Left colon (tissue), 2 donors: ENCODE measurements around the gene NCKAP5. TPM values are rescaled to one million over a fixed set of nuclear protein-coding genes. Genes with fewer than 3 reads are reported as not detected.

Source experiments
- ATAC-seq: fragments of 200-7000 bp; cut with Tn5 transposase; one replicate; pipeline ENCODE4 v1.9.1; 2020; ENCODE audit warnings: mild to moderate bottlenecking, moderate library complexity
- DNase-seq, 2 donors: peaks; one replicate each; pipeline ENCODE4 v3.0.0-alpha.2; 2020
- intact Hi-C, 2 donors: fragments of 100-400 bp; cut with DNase I in 1 of 2; cut with micrococcal nuclease in 1 of 2; formaldehyde crosslinking; loops; one replicate each; pipeline versions ENCODE4 v1.11.2 to v1.14.0; 2022; cut with DNase I, micrococcal nuclease
- total RNA-seq, 2 donors: library from RNA; stranded (reverse); fragmentation: NEBNext Ultra II Directional; extraction: Animal tissue kit (Norgen Biotek cat#: 25700); gene quantifications; one replicate each; pipeline ENCODE4 v1.2.1, GENCODE V29; 2021
- donor health status: DM: no; HTN: no; CAD: no.
- donor health status: DM: yes; HTN: yes; CAD: no.

NCKAP5 gene
- total RNA-seq, 2 donors from 2014 or later: 2.0 to 5.8 TPM

DNA sequence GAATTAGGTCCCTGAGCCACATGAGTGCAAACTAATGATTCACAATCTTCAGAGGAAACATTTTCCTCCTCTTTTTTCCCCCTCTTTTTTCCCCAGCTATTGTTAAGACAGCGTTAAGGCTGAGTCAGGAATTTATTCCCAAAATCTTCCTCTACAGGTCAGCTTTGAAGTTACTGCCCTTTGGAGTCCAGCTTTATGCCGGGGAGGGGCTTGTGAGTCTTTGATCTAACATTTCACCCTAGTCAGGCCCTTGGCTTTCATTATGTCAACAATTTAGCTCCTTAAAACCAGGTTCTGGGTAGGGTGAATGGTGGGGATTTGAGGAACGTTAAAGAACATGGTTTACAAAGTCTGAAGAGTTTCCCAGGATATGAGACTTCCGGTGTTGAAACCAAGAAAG lies 807.3 kb downstream of the NCKAP5 start:
- DNase-seq: no peak
- no peak for ATAC-seq
- intact Hi-C loops: no loop called here

DNA sequence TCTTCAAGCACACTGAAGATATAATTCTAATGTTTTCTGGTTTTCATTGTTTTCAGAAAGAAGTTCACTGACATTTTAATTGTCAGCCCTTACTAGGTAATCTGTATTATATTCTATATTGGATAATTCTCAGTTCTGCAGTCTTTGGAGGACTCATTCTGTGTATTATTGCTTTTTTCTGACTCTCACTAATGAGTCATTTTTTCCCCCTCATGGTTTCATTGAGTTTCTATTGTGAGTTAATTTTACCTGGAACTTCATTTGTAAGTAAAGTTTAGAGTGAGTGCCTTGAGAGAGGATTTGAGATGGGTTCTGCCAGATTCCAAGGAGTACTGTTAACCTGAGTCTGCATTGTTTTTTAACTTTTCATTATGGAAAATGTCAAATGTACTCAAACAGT lies 807.9 kb downstream of the NCKAP5 start:
- intact Hi-C loops: no loop called here
- no peak for DNase-seq
- ATAC-seq: no peak

DNA sequence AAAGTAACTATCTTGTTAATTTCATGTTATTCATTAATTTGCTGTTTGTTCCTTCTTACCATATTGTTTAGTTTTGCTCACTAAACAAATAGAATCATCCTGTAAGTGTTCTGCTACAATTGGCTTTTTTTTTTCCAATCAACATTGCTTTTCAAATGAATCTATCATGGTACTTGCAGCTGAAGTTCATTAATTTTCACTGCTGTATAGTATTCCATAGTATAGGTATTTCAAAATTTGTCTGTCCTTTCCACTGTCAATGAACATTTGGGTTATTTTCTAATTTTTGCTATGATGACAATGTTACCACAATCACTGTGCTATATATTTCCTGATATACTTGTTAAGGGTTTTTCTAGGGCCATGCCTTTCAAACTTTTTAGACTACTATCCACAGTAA lies 809.3 kb downstream of the NCKAP5 start:
- ATAC-seq (no peak), DNase-seq (no peak)
- intact Hi-C loops: no loop called here

DNA sequence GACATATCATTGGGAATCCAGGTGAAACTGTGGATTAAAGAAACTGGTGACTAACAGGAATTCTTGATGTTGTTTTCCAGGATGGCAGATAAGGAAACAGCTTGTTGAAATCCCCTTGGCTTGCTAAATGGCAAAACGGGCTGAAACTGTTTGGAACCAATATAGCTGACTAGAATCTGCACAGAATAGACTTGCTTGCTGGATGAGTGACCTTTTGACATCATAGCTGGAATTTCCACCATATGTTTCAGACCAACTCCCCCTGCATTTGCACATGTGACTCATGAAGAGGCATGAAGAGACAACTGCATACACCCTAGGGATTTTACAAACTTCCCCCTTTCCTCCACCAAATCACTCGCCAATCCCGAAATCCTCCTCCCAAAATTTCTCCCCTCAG lies 810.6 kb downstream of the NCKAP5 start:
- DNase-seq (no peak), ATAC-seq (no peak)
- intact Hi-C loops: no loop called here

DNA sequence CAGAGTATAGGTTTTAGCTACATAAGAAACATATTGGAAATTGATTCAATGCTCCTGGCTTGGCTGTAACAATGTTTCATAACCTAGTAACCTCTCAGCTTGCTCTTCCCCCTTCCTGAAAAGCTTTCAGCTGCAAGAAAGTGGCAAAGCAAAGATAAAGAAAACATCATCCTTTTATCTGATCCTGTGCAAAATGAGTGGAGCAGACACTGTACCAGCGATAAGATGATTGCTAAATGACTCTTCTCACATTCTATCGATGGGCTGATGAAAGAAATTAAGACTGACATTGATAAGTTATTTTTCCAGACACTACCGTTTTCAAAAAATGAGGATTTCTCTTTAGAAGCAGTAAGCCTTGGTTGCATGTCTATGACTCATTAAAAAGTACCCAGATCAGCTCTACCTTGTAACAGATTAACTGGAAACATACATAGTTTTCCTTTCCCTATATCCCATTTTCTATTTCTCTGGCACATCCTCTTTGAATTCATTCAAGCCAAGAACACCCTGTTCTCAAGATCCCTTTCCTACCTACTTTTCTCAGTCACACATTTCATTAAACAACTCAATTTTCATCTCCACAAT lies 811.2 kb downstream of the NCKAP5 start:
- intact Hi-C loops: no loop called here
- ATAC-seq: no peak
- DNase-seq: no peak

DNA sequence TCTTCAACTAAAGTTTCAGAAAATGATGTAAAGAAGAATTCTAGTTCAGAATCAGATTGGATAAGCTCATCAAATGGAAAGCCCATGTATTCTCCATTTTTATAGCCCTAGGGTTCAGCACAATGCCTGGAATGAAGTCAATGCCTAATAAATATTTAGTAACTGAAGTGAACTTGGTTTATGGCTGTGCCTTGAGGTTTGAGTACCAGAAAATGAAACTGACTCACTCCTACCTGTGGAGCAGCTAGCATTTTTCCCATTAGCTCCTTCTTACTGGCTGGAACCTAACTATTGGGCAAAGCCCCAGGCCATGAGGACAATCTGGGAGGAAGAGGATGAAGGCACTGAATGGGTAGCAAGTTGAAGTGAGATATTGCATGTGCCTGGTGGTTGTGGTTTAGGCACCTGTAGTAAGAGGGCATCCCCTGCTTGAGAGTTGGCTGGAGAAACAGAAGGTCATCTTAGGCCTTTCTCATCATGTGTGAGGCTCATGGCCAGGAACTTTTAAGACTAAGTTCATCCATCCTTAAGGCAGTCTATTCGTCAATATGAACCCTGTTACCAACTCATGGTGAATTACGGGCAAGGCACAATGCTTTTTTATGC lies 813.3 kb downstream of the NCKAP5 start:
- DNase-seq (no peak), ATAC-seq (no peak)
- intact Hi-C loops: no loop called here

DNA sequence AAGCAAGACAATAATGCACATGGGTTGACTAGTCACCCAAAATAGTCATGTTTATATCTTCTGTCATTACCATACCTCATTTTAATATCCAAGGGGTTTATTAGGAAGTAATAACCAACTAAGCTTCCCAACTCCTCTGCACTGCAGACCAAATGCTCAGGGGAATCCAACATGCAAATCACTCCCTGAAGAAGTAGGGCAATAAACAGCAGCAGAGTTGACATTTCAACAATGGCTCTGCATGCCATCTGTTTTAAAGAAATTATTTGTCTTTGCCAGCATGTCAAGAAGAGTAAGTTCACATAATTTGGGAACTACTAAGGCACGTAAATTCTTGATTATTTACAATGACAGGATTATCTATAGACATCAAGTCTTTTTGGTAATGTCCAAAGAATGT lies 813.9 kb downstream of the NCKAP5 start:
- no peak for DNase-seq
- intact Hi-C loops: no loop called here
- ATAC-seq: no peak

DNA sequence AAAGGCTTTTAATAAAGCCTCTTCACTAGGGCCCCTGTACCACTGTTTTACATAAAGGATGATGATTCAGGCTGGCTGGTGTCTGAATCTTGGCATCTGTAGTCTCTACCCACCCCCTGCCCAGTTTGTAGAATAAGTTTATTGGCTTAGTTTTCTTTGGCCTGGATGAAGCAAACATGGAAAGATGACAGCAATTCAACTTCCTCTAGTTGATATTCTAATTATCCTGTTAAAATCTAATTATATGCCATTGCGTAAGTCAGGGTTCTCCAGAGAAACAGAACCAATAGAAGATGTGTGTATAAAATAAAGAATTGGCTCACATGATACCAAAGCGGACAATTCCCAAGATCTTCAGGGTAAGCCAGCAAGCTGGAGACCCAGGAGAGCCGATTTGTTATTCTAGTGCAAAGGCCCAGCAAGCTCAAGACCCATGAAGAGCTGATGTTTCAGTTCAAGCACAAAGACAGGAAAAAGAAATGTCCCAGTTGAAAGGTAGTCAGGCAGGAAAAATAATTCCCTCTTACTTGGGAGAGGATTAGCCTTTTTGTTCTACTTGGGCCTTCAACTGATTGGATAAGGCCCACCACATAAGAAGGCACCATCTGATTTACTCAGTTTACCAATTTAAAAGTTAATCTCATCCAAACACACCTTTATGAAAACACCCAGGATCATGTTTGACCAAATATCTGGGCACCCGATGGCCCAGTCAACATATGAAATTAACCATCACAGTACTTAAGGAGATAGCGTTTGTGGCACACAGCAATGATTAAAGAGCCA lies 815.6 kb downstream of the NCKAP5 start:
- intact Hi-C loops: no loop called here
- no peak for DNase-seq
- no peak for ATAC-seq

DNA sequence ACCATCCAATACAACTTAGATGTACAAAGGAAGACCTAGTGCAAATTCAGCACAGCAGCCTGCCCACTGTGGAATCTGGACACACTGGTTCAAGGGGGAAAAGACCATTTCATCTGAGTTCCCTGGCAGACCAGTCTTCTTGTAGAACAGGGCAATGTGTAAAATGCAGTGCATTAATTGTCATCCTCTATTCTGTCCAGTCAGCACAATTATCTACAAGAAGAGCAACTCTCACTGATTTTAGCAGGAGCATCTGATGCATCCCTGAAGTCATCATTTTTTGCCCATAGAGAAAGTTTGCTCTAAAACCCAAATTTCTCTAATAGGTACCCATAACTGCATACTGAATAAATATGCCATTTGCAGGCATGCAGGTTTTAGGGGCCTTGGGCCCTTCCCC lies 816.4 kb downstream of the NCKAP5 start:
- ATAC-seq: no peak
- intact Hi-C loops: no loop called here
- DNase-seq: no peak

DNA sequence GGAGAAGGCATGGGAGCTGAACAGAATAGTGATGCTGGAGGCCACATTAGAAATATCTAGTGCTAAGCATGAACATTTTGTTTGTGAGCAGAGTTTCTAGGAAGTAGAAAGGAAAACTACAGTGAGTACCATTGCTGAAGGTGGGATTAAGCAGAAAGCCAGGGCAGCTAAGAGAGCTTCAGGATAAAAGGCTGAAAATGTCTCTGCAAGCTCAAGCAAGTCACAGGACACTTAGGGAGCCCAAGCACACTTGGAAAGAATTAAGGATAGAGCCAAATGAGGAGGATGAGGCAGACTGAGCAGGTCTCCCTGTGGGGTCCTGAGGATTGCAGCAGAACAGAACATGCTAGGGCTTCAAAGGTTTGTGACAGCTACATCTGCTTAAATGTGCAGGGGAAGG lies 817.7 kb downstream of the NCKAP5 start:
- DNase-seq (no peak), ATAC-seq (no peak)
- intact Hi-C loops: no loop called here

DNA sequence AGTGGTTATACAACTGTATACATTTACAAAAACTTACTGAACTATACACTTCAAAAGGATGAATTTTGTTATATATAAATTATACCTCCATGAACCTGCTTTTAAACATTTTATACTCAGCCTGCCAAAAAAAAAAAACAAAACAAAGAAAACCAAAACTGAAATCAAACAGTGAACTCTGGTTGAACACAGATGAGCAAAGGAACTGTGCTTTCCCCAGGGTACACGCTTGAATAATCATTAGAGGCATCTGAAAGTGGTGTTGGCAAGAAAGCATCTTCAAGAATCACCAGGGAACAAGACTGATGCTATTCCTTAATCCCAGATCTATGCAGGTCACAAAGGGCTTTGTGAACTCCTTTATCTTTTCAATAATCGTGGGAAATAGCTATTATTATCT lies 821.2 kb downstream of the NCKAP5 start:
- ATAC-seq (no peak), DNase-seq (no peak)
- intact Hi-C loops: no loop called here

DNA sequence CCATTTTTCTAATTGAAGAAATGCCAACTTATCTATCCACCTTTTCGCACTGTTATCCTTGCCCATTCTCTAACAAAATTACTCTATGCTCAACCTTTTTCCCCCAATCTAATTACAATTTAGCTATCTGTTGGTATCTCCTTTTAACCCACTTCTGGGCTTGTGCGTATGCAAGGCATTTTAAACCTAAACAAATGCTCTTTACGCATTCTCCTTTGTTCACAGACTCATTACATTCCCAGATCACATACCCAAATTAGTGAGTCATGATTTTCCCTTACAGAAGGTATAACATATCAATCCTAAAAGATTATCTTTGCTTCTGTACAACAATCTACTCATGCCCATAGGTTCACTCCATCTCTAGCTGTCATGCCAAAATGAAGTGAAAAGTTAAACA lies 826.5 kb downstream of the NCKAP5 start:
- DNase-seq (no peak), ATAC-seq (no peak)
- intact Hi-C loops: no loop called here

DNA sequence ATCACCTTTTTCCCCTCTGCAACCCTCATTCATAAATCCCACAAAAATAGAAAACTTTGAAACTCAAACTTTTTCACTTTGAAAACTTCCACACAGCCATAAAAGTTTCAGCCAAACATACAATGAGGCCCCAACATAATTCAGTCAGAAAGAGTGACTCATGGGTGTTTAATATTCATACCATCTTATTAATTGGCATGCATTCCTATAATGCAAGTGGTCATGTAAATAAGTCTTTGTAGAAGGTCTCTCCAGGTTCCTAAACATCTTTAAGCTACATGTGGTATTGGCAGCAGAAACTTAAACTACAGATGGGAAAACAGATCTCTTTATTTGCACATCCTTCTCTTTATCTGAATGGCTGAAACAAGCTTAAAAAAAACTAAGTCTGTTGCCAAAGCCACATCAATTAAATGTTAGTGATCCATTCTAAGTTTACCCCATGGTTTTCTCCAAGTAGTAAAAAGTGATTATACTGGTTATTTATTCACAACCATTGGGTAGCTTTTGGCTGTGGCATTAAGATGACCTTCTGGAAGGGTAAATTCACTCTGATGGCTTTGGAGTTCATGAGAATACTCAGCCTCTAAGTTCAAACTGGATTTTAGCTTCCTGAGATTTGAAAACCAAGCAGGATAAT lies 828.1 kb downstream of the NCKAP5 start:
- intact Hi-C loops: no loop called here
- DNase-seq (no peak), ATAC-seq (no peak)

DNA sequence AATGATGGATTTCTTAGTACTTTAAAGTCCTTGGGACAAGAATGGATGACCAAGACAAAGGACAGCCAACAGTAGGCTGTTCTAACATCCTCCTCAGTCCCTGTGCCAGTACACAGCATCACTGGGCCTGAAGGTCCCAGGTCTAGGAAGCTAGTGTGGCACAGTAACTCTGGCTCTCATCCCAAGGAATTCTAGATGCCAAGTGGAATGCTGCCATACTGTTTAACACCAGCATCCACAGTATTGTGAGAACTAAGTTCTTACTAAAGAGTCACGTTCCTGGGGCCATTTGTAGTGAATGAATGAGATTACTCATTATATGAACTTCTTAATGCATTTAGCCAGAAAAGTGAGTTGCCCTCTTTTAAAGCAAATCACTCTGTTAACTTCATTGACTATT lies 830.0 kb downstream of the NCKAP5 start:
- ATAC-seq (no peak), DNase-seq (no peak)
- intact Hi-C loops: no loop called here

DNA sequence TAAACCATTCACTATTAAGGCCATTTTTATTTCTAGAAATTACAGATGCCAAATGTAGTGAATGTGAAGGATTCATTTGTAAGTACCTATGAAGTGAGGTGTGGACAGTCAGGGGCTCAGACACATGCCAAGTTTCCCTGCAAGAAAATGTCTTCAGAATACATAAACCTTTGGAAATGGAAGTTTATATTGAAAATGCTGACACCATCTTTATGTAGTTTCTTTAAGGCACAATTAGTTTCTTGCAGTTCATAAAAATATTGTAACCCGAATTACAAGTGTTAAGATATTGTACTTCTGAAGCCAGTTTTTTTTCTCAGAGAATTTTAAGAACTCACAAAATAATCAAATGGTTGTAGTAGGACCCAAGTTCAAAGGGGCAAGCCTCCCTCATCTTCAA lies 832.2 kb downstream of the NCKAP5 start:
- intact Hi-C loops: no loop called here
- ATAC-seq (no peak), DNase-seq (no peak)

DNA sequence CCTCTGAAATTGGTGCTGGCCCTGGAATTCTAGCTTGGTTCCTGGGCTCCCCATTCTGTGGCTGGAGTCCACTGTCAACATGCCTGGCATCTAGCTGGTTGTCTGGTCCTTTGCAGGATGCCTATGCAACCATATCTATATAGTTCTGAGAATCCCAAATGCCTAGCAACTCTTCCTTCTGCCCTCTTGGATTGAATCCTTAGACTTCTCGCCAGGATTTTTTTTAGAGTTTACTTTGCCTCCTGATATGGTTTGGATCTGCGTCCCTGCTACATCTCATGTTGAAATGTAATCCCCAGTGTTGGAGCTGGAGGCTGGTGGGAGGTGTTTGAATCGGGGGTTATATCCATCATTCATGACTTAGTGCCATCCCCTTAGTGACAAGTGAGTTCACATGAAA lies 833.3 kb downstream of the NCKAP5 start:
- DNase-seq (no peak), ATAC-seq (no peak)
- intact Hi-C loops: no loop called here

DNA sequence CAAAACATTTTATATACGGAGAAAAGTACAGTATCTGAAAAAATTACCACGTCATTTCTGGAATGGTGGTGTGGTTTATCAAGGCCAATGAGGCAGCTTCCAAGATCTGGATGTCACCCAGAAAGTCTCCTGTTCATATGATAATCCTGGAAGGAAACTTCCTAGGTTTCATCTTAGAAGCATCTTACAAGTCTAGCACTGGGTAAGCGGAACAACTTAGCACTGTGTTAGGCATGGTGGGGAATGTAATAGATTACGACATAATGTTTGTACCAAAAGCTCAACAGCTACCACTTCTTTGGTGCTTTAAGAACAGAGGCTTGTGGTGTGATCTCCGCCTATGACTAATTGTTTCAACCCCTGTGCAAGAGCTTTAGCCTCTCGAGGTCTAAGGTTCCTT lies 835.2 kb downstream of the NCKAP5 start:
- ATAC-seq (no peak), DNase-seq (no peak)
- intact Hi-C loops: no loop called here

DNA sequence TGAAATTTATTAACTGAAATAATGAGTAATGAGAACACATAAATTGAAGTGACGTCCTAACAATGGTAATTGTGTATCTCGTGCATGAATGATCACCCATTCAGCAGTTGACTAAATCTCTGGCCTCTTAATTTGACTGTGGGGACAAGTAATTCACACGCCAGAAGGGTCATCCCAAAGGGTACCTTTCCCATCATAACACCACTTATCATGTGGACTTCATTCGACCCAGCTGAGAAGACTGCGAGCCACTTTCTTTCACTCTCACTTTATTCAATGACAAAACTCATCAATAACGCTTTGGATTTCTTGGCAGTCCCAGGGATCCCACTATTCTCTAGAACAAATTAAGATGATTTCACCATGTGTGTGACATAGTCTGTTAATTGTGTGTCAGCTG lies 835.6 kb downstream of the NCKAP5 start:
- ATAC-seq: no peak
- intact Hi-C loops: no loop called here
- DNase-seq: no peak

DNA sequence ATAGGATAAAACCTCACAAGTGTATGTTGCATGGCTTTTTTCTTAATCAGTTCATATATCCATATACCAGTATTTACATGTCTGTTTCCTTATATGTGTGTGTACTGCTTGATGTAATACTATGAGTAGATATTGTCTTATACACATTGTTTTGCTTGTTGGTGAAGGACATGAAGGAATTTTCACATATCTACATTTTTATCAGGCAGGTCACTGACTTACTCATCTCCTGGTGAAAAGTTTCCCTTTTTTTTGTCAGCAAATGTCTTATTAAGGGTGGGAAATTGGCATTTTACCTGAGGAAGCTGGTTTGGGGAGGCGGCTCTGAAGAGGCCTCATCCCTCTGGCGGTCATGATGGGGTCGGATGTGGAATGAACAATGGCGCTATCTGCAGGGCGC lies 836.8 kb downstream of the NCKAP5 start:
- intact Hi-C loops: no loop called here
- no peak for ATAC-seq
- DNase-seq: no peak

DNA sequence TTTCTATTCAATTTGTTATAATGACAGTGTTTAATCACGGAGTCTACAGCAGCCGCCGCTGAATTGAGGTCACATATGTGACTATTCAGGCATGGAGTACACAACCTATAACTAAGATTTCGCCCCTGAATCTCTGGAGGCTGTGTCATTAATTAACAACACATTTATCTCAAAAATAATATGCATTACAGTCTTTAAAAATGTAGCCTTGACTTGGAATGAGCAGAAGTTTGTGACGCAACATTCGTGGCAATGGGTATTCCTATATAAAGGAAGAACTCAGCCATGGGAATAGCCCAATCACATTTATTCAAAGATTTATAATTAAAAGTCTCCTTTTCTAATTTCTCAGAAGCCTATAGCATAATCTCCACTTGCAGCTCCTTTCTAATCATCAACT lies 837.7 kb downstream of the NCKAP5 start:
- DNase-seq (no peak), ATAC-seq (no peak)
- intact Hi-C loops: no loop called here
